Measurements from ENCODE around the gene TMEM145. TPM values are rescaled to one million over a fixed set of nuclear protein-coding genes. Genes with fewer than 3 reads are reported as not detected.

The TMEM145 gene
- total RNA-seq, 1 donor from 2014 or later: 24.7 TPM

GRCh38 chr19:42271861-42272534, 41.1 kb upstream of the TMEM145 start:
- Mint-ChIP-seq H3K4me3 (ENCODE audit: unreplicated experiment) (no peak overlapping the region), H3K9me3 (ENCODE audit: unreplicated experiment) (peaks cover 7% of the 10 kb centered on the region), H3K27ac (ENCODE audit: unreplicated experiment) (no peak overlapping the region), H3K36me3 (ENCODE audit: unreplicated experiment) (no peaks in the 10 kb centered on the region), H3K4me1 (ENCODE audit: low read depth, unreplicated experiment) (peaks cover 23% of the 10 kb centered on the region), H3K27me3 (ENCODE audit: unreplicated experiment) (peaks cover 4% of the 10 kb centered on the region)
- no peak for TF ChIP-seq CTCF (IDR thresholded peaks at IDR 0.05; ENCODE audit: partially characterized antibody, unreplicated experiment)
- no peak for DNase-seq

GRCh38 chr19:42272535-42272897, 40.6 kb upstream of the TMEM145 start:
- Mint-ChIP-seq H3K4me3 (ENCODE audit: unreplicated experiment) (no peak overlapping the region), H3K27ac (ENCODE audit: unreplicated experiment) (no peak overlapping the region), H3K9me3 (ENCODE audit: unreplicated experiment) (peaks cover 7% of the 10 kb centered on the region), H3K36me3 (ENCODE audit: unreplicated experiment) (no peaks in the 10 kb centered on the region), H3K4me1 (ENCODE audit: low read depth, unreplicated experiment) (peaks cover 21% of the 10 kb centered on the region), H3K27me3 (ENCODE audit: unreplicated experiment) (peaks cover 7% of the 10 kb centered on the region)
- no peak for DNase-seq
- no peak for TF ChIP-seq CTCF (IDR thresholded peaks at IDR 0.05; ENCODE audit: partially characterized antibody, unreplicated experiment)

- H3K27ac Mint-ChIP-seq (ENCODE audit: unreplicated experiment): no peak overlapping the region
- no peak for DNase-seq
- no peak overlapping the region for H3K4me3 Mint-ChIP-seq (ENCODE audit: unreplicated experiment)
- H3K27me3 Mint-ChIP-seq (ENCODE audit: unreplicated experiment): peaks cover 7% of the 10 kb centered on the region
- no peaks in the 10 kb centered on the region for H3K36me3 Mint-ChIP-seq (ENCODE audit: unreplicated experiment)
- peaks cover 7% of the 10 kb centered on the region for H3K9me3 Mint-ChIP-seq (ENCODE audit: unreplicated experiment)
- no peak for TF ChIP-seq CTCF (IDR thresholded peaks at IDR 0.05; ENCODE audit: partially characterized antibody, unreplicated experiment)
- peaks cover 19% of the 10 kb centered on the region for H3K4me1 Mint-ChIP-seq (ENCODE audit: low read depth, unreplicated experiment)
Observed at GRCh38 chr19:42272989-42273406, 40.1 kb upstream of the TMEM145 start.

GRCh38 chr19:42273407-42274064, 39.6 kb upstream of the TMEM145 start:
- peak overlapping the region; percentile 33 for H3K27ac Mint-ChIP-seq (ENCODE audit: unreplicated experiment)
- H3K9me3 Mint-ChIP-seq (ENCODE audit: unreplicated experiment): peaks cover 7% of the 10 kb centered on the region
- no peak for DNase-seq
- no peak for TF ChIP-seq CTCF (IDR thresholded peaks at IDR 0.05; ENCODE audit: partially characterized antibody, unreplicated experiment)
- no peaks in the 10 kb centered on the region for H3K36me3 Mint-ChIP-seq (ENCODE audit: unreplicated experiment)
- peaks cover 23% of the 10 kb centered on the region for H3K4me1 Mint-ChIP-seq (ENCODE audit: low read depth, unreplicated experiment)
- no peak overlapping the region for H3K4me3 Mint-ChIP-seq (ENCODE audit: unreplicated experiment)
- peaks cover 7% of the 10 kb centered on the region for H3K27me3 Mint-ChIP-seq (ENCODE audit: unreplicated experiment)

GRCh38 chr19:42274065-42274682, 38.9 kb upstream of the TMEM145 start:
- no peak overlapping the region for H3K27ac Mint-ChIP-seq (ENCODE audit: unreplicated experiment)
- H3K4me1 Mint-ChIP-seq (ENCODE audit: low read depth, unreplicated experiment): peaks cover 27% of the 10 kb centered on the region

More at GRCh38 chr19:42274065-42274682, 38.9 kb upstream of the TMEM145 start:
- Mint-ChIP-seq H3K4me3 (ENCODE audit: unreplicated experiment) (no peak overlapping the region), H3K27me3 (ENCODE audit: unreplicated experiment) (peaks cover 9% of the 10 kb centered on the region), H3K36me3 (ENCODE audit: unreplicated experiment) (no peaks in the 10 kb centered on the region), H3K9me3 (ENCODE audit: unreplicated experiment) (peaks cover 9% of the 10 kb centered on the region)
- no peak for TF ChIP-seq CTCF (IDR thresholded peaks at IDR 0.05; ENCODE audit: partially characterized antibody, unreplicated experiment)
- no peak for DNase-seq
